Astrocyte (in vitro differentiated cells and primary cell): ENCODE data around the gene WNT8B.

Source experiments
- EZH2 ChIP-seq: IDR thresholded peaks from 2 replicates; pipeline ENCODE4 v1.6.1; 2012; ENCODE audit warnings: mild to moderate bottlenecking, low read length, inconsistent platforms; ENCODE audit not compliant: insufficient read depth
- TF ChIP-seq, protein P1 (sequence below): IDR thresholded peaks from 2 replicates; pipeline ENCODE4 v1.5.1; 2011; ENCODE audit warnings: low read depth, mild to moderate bottlenecking, inconsistent platforms, low read length, moderate library complexity; ENCODE audit not compliant: insufficient read depth

DNA sequence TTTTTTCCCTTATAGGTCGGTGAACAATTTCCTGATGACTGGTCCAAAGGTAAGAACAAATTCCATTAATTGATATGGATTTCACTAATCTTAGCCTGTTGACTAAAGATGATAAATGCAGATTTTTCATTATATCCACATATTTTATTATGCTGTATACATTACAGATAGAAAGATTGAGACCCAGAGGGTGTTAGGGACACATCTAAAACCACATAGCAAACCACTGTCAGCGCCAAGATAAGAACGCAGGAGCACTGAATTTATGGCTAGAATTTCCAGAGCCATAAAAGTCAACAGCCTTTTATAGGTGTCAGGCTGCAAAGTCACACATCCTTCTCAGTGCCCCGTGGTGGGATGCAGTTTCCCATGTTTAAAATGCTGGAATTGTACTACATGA, 16.2 kb downstream of the WNT8B start:
- TF ChIP-seq, protein P1, sequence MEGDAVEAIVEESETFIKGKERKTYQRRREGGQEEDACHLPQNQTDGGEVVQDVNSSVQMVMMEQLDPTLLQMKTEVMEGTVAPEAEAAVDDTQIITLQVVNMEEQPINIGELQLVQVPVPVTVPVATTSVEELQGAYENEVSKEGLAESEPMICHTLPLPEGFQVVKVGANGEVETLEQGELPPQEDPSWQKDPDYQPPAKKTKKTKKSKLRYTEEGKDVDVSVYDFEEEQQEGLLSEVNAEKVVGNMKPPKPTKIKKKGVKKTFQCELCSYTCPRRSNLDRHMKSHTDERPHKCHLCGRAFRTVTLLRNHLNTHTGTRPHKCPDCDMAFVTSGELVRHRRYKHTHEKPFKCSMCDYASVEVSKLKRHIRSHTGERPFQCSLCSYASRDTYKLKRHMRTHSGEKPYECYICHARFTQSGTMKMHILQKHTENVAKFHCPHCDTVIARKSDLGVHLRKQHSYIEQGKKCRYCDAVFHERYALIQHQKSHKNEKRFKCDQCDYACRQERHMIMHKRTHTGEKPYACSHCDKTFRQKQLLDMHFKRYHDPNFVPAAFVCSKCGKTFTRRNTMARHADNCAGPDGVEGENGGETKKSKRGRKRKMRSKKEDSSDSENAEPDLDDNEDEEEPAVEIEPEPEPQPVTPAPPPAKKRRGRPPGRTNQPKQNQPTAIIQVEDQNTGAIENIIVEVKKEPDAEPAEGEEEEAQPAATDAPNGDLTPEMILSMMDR, result no peak
- no peak for TF ChIP-seq EZH2
